Measurements from ENCODE around the gene CLK3. TPM values are rescaled to one million over a fixed set of nuclear protein-coding genes. Genes with fewer than 3 reads are reported as not detected.

CLK3 gene
- total RNA-seq, 1 donor from 2014 or later, result 83.0 TPM

GRCh38 chr15:74641151-74641550 is 25.5 kb downstream of the CLK3 start:
- Mint-ChIP-seq H3K4me3 (no peak overlapping the region), H3K27ac (no peak overlapping the region)

GRCh38 chr15:74642348-74642733 is 26.7 kb downstream of the CLK3 start:
- no peaks in the 10 kb centered on the region for H3K9me3 Mint-ChIP-seq
- H3K36me3 Mint-ChIP-seq, result peaks cover 14% of the 10 kb centered on the region
- no peaks in the 10 kb centered on the region for H3K27me3 Mint-ChIP-seq (ENCODE audit: low read depth)
- peak overlapping the region; percentile 70 for H3K27ac Mint-ChIP-seq
- no peak for DNase-seq (ENCODE audit: low spot score in 2 of 2, unreplicated experiment in 2 of 2)
- no peak for TF ChIP-seq CTCF (IDR thresholded peaks at IDR 0.05; ENCODE audit: unreplicated experiment)
- peaks cover 40% of the 10 kb centered on the region for H3K4me1 Mint-ChIP-seq
- no peak overlapping the region for H3K4me3 Mint-ChIP-seq

More at GRCh38 chr15:74641151-74641550, 25.5 kb downstream of the CLK3 start:
- Mint-ChIP-seq H3K4me1 (peaks cover 36% of the 10 kb centered on the region), H3K27me3 (ENCODE audit: low read depth) (no peaks in the 10 kb centered on the region), H3K36me3 (peaks cover 14% of the 10 kb centered on the region), H3K9me3 (no peaks in the 10 kb centered on the region)
- TF ChIP-seq CTCF (IDR thresholded peaks at IDR 0.05; ENCODE audit: unreplicated experiment), result no peak
- no peak for DNase-seq (ENCODE audit: low spot score in 2 of 2, unreplicated experiment in 2 of 2)

- no peak for DNase-seq (ENCODE audit: low spot score in 2 of 2, unreplicated experiment in 2 of 2)
- Mint-ChIP-seq H3K36me3 (peaks cover 10% of the 10 kb centered on the region), H3K9me3 (no peaks in the 10 kb centered on the region), H3K27me3 (ENCODE audit: low read depth) (no peaks in the 10 kb centered on the region), H3K4me3 (no peak overlapping the region), H3K4me1 (peaks cover 45% of the 10 kb centered on the region), H3K27ac (peak overlapping the region; percentile 70)
- TF ChIP-seq CTCF (IDR thresholded peaks at IDR 0.05; ENCODE audit: unreplicated experiment), result no peak
Observed at GRCh38 chr15:74642734-74643664, 27.4 kb downstream of the CLK3 start.

- no peak overlapping the region for H3K4me3 Mint-ChIP-seq
- TF ChIP-seq CTCF (IDR thresholded peaks at IDR 0.05; ENCODE audit: unreplicated experiment), result no peak
- no peaks in the 10 kb centered on the region for H3K9me3 Mint-ChIP-seq
- peaks cover 52% of the 10 kb centered on the region for H3K4me1 Mint-ChIP-seq
- peak overlapping the region; percentile 79 for H3K27ac Mint-ChIP-seq
- DNase-seq (ENCODE audit: low spot score in 2 of 2, unreplicated experiment in 2 of 2), result no peak
- H3K27me3 Mint-ChIP-seq (ENCODE audit: low read depth), result no peaks in the 10 kb centered on the region
- peaks cover 9% of the 10 kb centered on the region for H3K36me3 Mint-ChIP-seq
Observed at GRCh38 chr15:74643665-74644204, 28.1 kb downstream of the CLK3 start.

GRCh38 chr15:74646480-74646879 is 30.8 kb downstream of the CLK3 start:
- no peak for TF ChIP-seq CTCF (IDR thresholded peaks at IDR 0.05; ENCODE audit: unreplicated experiment)
- DNase-seq (ENCODE audit: low spot score in 2 of 2, unreplicated experiment in 2 of 2), result no peak
- H3K36me3 Mint-ChIP-seq, result peaks cover 12% of the 10 kb centered on the region
- no peak overlapping the region for H3K4me3 Mint-ChIP-seq
- H3K9me3 Mint-ChIP-seq, result no peaks in the 10 kb centered on the region
- no peak overlapping the region for H3K27ac Mint-ChIP-seq
- H3K27me3 Mint-ChIP-seq (ENCODE audit: low read depth), result no peaks in the 10 kb centered on the region
- peaks cover 46% of the 10 kb centered on the region for H3K4me1 Mint-ChIP-seq
